Measurements from ENCODE around the gene ADAT1.

Gene ADAT1

GRCh38 chr16:75576384-75576811 is 46.7 kb downstream of the ADAT1 start:
- in situ Hi-C loops (cut with HindIII; ENCODE audit: low sequenced_read_pairs), result no loop called here

GRCh38 chr16:75575958-75576357 is 47.1 kb downstream of the ADAT1 start:
- in situ Hi-C loops (cut with HindIII; ENCODE audit: low sequenced_read_pairs), result no loop called here

- in situ Hi-C loops (cut with HindIII; ENCODE audit: low sequenced_read_pairs), result no loop called here
Observed at GRCh38 chr16:75573955-75574354, 49.1 kb downstream of the ADAT1 start.

GRCh38 chr16:75572864-75573542 is 50.1 kb downstream of the ADAT1 start:
- in situ Hi-C loops (cut with HindIII; ENCODE audit: low sequenced_read_pairs), result no loop called here

- in situ Hi-C loops (cut with HindIII; ENCODE audit: low sequenced_read_pairs), result no loop called here
Observed at GRCh38 chr16:75570396-75571065, 52.5 kb downstream of the ADAT1 start.

GRCh38 chr16:75567911-75568310 is 55.2 kb downstream of the ADAT1 start:
- in situ Hi-C loops (cut with HindIII; ENCODE audit: low sequenced_read_pairs), result no loop called here

- in situ Hi-C loops (cut with HindIII; ENCODE audit: low sequenced_read_pairs), result no loop called here
Observed at GRCh38 chr16:75566758-75567255, 56.3 kb downstream of the ADAT1 start.

GRCh38 chr16:75566040-75566757 is 56.9 kb downstream of the ADAT1 start, which contains the start of gene GABARAPL2:
Gene GABARAPL2 (plus strand): TSS chr16:75566379. CDS start chr16:75566487, 108 bp downstream.
- in situ Hi-C loops (cut with HindIII; ENCODE audit: low sequenced_read_pairs), result no loop called here

- in situ Hi-C loops (cut with HindIII; ENCODE audit: low sequenced_read_pairs), result no loop called here
Observed at GRCh38 chr16:75565640-75566039, 57.4 kb downstream of the ADAT1 start.

GRCh38 chr16:75559564-75560372 is 63.3 kb downstream of the ADAT1 start:
- in situ Hi-C loops (cut with HindIII; ENCODE audit: low sequenced_read_pairs), result no loop called here

- in situ Hi-C loops (cut with HindIII; ENCODE audit: low sequenced_read_pairs), result no loop called here
Observed at GRCh38 chr16:75558846-75559401, 64.2 kb downstream of the ADAT1 start.

- in situ Hi-C loops (cut with HindIII; ENCODE audit: low sequenced_read_pairs), result no loop called here
Observed at GRCh38 chr16:75556431-75556950, 66.6 kb downstream of the ADAT1 start.

GRCh38 chr16:75555707-75556430 is 67.2 kb downstream of the ADAT1 start, which contains the start of gene TMEM231:
Gene TMEM231 (minus strand): TSS chr16:75556252. CDS start chr16:75556209, 43 bp downstream.
- in situ Hi-C loops (cut with HindIII; ENCODE audit: low sequenced_read_pairs), result no loop called here

GRCh38 chr16:75555213-75555706 is 67.8 kb downstream of the ADAT1 start:
- in situ Hi-C loops (cut with HindIII; ENCODE audit: low sequenced_read_pairs), result no loop called here

GRCh38 chr16:75552951-75553350 is 70.1 kb downstream of the ADAT1 start:
- in situ Hi-C loops (cut with HindIII; ENCODE audit: low sequenced_read_pairs), result no loop called here

- in situ Hi-C loops (cut with HindIII; ENCODE audit: low sequenced_read_pairs), result no loop called here
Observed at GRCh38 chr16:75550211-75550662, 72.8 kb downstream of the ADAT1 start.
